Thyroid gland (tissue), 4 donors: ENCODE results near the gene CHST11. TPM values are rescaled to one million over a fixed set of nuclear protein-coding genes. Genes with fewer than 3 reads are reported as not detected.

Experiments
- DNase-seq, 2 donors: peaks; one replicate each; pipeline ENCODE4 v3.0.0-alpha.2; 2019
- H3K27ac ChIP-seq, 3 donors: fragments of 200-600 bp; sonication (generic); 1 replicate in 2 of 3; 2 replicates in 1 of 3; pipeline ENCODE4 v1.5.1; 2016 to 2019; ENCODE audit warnings: mild to moderate bottlenecking in 1 of 3, moderate library complexity in 1 of 3
- H3K27me3 ChIP-seq: fragments of 200-600 bp; sonication (generic); one replicate; pipeline ENCODE4 v1.5.1; 2019
- H3K36me3 ChIP-seq, 2 donors: fragments of 200-600 bp; sonication (generic); one replicate each; pipeline ENCODE4 v1.5.1; 2016 to 2019
- H3K4me1 ChIP-seq, 2 donors: fragments of 200-600 bp; sonication (generic); one replicate each; pipeline ENCODE4 v1.5.1; 2017 to 2019
- H3K4me3 ChIP-seq, 3 donors: fragments of 200-600 bp; sonication (generic); replicated peaks in 1 of 3; 1 replicate in 2 of 3; 2 replicates in 1 of 3; pipeline ENCODE4 v1.5.1; 2016; ENCODE audit warnings: mild to moderate bottlenecking in 1 of 3
- H3K9me3 ChIP-seq: fragments of 200-600 bp; sonication (generic); one replicate; pipeline ENCODE4 v1.5.1; 2017
- CTCF ChIP-seq, 6 experiments: fragments of 200-600 bp in 3 of 6; fragments of 450-650 bp in 3 of 6; sonication (generic) in 3 of 6; IDR thresholded peaks; one replicate each; pipeline ENCODE4 v1.5.1; 2016 to 2019; ENCODE audit warnings: antibody characterized with exemption in 6 of 6, mild to moderate bottlenecking in 2 of 6, inconsistent platforms in 1 of 6, moderate library complexity in 1 of 6
- POLR2A ChIP-seq, 2 donors: fragments of 450-650 bp; IDR thresholded peaks; one replicate each; pipeline ENCODE4 v1.6.1; 2017; ENCODE audit warnings: antibody characterized with exemption in 2 of 2, mild to moderate bottlenecking in 2 of 2, moderate library complexity in 1 of 2
- WGBS, 2 donors: methylation state at CpG; one replicate each; pipeline ENCODE4 v1.1.5; 2017; 5-methylcytosine and 5-hydroxymethylcytosine counted together
- intact Hi-C: fragments of 100-400 bp; cut with DNase I; formaldehyde crosslinking; loops from one replicate; pipeline ENCODE4 v1.15.1; 2023
- total RNA-seq, 4 donors: library from RNA; depleted of rRNA; stranded (reverse); fragments of >200 nt; gene quantifications; one replicate each; pipeline ENCODE4 v1.2.3, GENCODE V29; 2016

Gene CHST11
- total RNA-seq, 4 donors from 2014 or later = 6.9 to 11.6 (median 8.0) TPM

GRCh38 chr12:104718304-104718929 lies 261.7 kb downstream of the CHST11 start:
- Histone ChIP-seq H3K27ac (peak overlapping the region; percentile 30 to 64 (median 61)), H3K9me3 (no peaks in the 10 kb centered on the region), H3K4me3 (no peak overlapping the region), H3K4me1 (peaks cover 18 to 35% of the 10 kb centered on the region in 2 donors), H3K27me3 (no peaks in the 10 kb centered on the region), H3K36me3 (no peaks in the 10 kb centered on the region)
- intact Hi-C loops = no loop called here
- 35 to 55% methylated on average over 11 of the region's 11 CpGs for WGBS, 2 donors
- peak; percentile 73 for DNase-seq
- TF ChIP-seq POLR2A (IDR thresholded peaks at IDR 0.05) (no peak), CTCF (IDR thresholded peaks at IDR 0.05) (no peak)

GRCh38 chr12:104719700-104720338 lies 263.1 kb downstream of the CHST11 start:
- intact Hi-C loops = loop anchor here (10.0 kb wide), 1 partner anchor 45 kb away; no protein-coding TSS in a partner anchor
- no peak overlapping the region for H3K4me3 ChIP-seq
- no peak for DNase-seq
- no peaks in the 10 kb centered on the region for H3K36me3 ChIP-seq
- no peaks in the 10 kb centered on the region for H3K9me3 ChIP-seq
- WGBS, 2 donors = 84 to 89% methylated on average over 13 of the region's 13 CpGs
- H3K4me1 ChIP-seq = peaks cover 18 to 36% of the 10 kb centered on the region in 2 donors
- H3K27ac ChIP-seq = no peak overlapping the region
- no peaks in the 10 kb centered on the region for H3K27me3 ChIP-seq
- TF ChIP-seq POLR2A (IDR thresholded peaks at IDR 0.05) (no peak), CTCF (IDR thresholded peaks at IDR 0.05) (no peak)

GRCh38 chr12:104720339-104721038 lies 263.7 kb downstream of the CHST11 start:
- no peak for TF ChIP-seq POLR2A (IDR thresholded peaks at IDR 0.05)
- TF ChIP-seq CTCF (IDR thresholded peaks at IDR 0.05) = no peak
- Histone ChIP-seq H3K36me3 (no peaks in the 10 kb centered on the region), H3K9me3 (no peaks in the 10 kb centered on the region), H3K4me1 (peaks cover 18 to 35% of the 10 kb centered on the region in 2 donors), H3K27ac (peak overlapping the region in 2 of 3 donors; percentile 4 to 23), H3K27me3 (no peaks in the 10 kb centered on the region), H3K4me3 (no peak overlapping the region)
- WGBS, 2 donors = 60 to 81% methylated on average over 29 of the region's 29 CpGs
- DNase-seq = no peak
- intact Hi-C loops = loop anchor here (10.0 kb wide), 1 partner anchor 46 kb away; no protein-coding TSS in a partner anchor

GRCh38 chr12:104721039-104721405 lies 264.3 kb downstream of the CHST11 start:
- Histone ChIP-seq H3K9me3 (no peaks in the 10 kb centered on the region), H3K36me3 (no peaks in the 10 kb centered on the region), H3K27ac (peak overlapping the region in 1 of 3 donors; percentile 23), H3K4me1 (peaks cover 18 to 32% of the 10 kb centered on the region in 2 donors), H3K27me3 (no peaks in the 10 kb centered on the region), H3K4me3 (no peak overlapping the region)
- DNase-seq = no peak
- TF ChIP-seq POLR2A (IDR thresholded peaks at IDR 0.05) (no peak), CTCF (IDR thresholded peaks at IDR 0.05) (no peak)
- intact Hi-C loops = loop anchor here (10.0 kb wide), 1 partner anchor 46 kb away; no protein-coding TSS in a partner anchor
